ENCODE data around the gene GREB1. TPM values are rescaled to one million over a fixed set of nuclear protein-coding genes. Genes with fewer than 3 reads are reported as not detected.

GREB1 gene
- total and polyA plus RNA-seq, 2 of the 13 experiments (the other 11 are each of a cell fraction or from before 2014, with no cell fraction given) = 31.3 to 61.2 TPM

DNA sequence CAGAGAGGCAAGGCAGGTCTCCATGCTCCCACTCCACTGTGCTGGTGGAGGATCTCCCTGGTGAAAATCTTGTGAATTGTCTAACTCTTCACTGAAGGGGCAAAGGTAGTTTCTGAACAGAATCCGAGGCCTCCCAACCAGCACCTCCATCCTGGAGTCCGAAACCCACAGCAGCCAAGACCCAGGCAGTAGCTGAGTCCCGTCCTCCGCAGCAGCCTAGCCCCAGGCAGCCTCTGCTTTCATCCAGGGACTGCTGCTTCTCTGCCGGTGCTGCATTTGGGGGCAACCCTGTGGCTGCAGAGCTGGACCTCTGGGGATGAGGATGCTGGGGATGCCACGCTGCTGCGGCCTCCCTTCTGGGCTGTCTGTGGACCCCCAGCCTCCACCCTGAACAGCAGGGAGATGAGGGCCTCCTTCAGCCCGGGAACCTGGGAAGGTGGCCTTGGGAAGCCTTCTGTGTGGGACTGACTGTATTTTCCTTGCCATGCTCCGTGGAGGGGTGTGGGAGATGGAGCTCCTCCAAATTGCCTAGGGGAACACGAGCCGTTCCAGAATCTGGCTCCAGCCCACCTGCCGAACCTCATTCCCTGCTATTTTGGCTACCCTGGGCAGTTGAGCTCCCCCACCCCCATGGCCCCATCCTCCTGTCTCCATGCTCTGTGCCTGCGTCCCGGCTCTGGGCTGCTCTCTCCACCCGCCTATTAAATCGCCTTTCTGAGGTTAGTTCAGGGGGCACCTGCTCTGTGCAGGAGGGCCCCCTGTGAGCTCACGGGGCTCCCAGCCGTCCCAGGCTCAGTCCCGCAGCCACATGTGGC, 48.2 kb downstream of the GREB1 start (continued):
- TF ChIP-seq U2AF1 (optimal IDR thresholded peaks at IDR 0.05; ENCODE audit: low read depth, low read length) (peak; percentile 23), CCDC6 (CRISPR knock-in tag; IDR thresholded peaks at IDR 0.05) (0 out of 2 replicates have a peak, but pooled peaks have one; percentile 16), AGO1 (IDR thresholded peaks at IDR 0.05; ENCODE audit: low read depth, low read length, poor library complexity, severe bottlenecking) (peak; percentile 36), POLR2G (IDR thresholded peaks at IDR 0.05; ENCODE audit: low read depth, low read length) (0 out of 2 replicates have a peak, but pooled peaks have one; percentile 1), NBN (conservative IDR thresholded peaks at IDR 0.05) (no peak), POLR2A (IDR thresholded peaks at IDR 0.05; ENCODE audit: insufficient read depth in 1 of 2, low read depth in 2 of 2, low read length in 2 of 2) (0 out of 4 replicates have a peak, but pooled peaks of 1 of the 2 experiments have one; percentile 22), MTERF4 (CRISPR knock-in tag; IDR thresholded peaks at IDR 0.05) (no peak), MTF1 (CRISPR knock-in tag; IDR thresholded peaks at IDR 0.05) (no peak), ZNF547 (CRISPR knock-in tag; IDR thresholded peaks at IDR 0.05) (0 out of 2 replicates have a peak, but pooled peaks have one; percentile 12), CSRNP2 (CRISPR knock-in tag; conservative IDR thresholded peaks at IDR 0.05; ENCODE audit: low read depth) (no peak), ZNF430 (CRISPR knock-in tag; IDR thresholded peaks at IDR 0.05) (0 out of 2 replicates have a peak, but pooled peaks have one; percentile 48), ZNF616 (CRISPR knock-in tag; IDR thresholded peaks at IDR 0.05; ENCODE audit: low read depth) (no peak)
- TF ChIP-seq, protein P1, sequence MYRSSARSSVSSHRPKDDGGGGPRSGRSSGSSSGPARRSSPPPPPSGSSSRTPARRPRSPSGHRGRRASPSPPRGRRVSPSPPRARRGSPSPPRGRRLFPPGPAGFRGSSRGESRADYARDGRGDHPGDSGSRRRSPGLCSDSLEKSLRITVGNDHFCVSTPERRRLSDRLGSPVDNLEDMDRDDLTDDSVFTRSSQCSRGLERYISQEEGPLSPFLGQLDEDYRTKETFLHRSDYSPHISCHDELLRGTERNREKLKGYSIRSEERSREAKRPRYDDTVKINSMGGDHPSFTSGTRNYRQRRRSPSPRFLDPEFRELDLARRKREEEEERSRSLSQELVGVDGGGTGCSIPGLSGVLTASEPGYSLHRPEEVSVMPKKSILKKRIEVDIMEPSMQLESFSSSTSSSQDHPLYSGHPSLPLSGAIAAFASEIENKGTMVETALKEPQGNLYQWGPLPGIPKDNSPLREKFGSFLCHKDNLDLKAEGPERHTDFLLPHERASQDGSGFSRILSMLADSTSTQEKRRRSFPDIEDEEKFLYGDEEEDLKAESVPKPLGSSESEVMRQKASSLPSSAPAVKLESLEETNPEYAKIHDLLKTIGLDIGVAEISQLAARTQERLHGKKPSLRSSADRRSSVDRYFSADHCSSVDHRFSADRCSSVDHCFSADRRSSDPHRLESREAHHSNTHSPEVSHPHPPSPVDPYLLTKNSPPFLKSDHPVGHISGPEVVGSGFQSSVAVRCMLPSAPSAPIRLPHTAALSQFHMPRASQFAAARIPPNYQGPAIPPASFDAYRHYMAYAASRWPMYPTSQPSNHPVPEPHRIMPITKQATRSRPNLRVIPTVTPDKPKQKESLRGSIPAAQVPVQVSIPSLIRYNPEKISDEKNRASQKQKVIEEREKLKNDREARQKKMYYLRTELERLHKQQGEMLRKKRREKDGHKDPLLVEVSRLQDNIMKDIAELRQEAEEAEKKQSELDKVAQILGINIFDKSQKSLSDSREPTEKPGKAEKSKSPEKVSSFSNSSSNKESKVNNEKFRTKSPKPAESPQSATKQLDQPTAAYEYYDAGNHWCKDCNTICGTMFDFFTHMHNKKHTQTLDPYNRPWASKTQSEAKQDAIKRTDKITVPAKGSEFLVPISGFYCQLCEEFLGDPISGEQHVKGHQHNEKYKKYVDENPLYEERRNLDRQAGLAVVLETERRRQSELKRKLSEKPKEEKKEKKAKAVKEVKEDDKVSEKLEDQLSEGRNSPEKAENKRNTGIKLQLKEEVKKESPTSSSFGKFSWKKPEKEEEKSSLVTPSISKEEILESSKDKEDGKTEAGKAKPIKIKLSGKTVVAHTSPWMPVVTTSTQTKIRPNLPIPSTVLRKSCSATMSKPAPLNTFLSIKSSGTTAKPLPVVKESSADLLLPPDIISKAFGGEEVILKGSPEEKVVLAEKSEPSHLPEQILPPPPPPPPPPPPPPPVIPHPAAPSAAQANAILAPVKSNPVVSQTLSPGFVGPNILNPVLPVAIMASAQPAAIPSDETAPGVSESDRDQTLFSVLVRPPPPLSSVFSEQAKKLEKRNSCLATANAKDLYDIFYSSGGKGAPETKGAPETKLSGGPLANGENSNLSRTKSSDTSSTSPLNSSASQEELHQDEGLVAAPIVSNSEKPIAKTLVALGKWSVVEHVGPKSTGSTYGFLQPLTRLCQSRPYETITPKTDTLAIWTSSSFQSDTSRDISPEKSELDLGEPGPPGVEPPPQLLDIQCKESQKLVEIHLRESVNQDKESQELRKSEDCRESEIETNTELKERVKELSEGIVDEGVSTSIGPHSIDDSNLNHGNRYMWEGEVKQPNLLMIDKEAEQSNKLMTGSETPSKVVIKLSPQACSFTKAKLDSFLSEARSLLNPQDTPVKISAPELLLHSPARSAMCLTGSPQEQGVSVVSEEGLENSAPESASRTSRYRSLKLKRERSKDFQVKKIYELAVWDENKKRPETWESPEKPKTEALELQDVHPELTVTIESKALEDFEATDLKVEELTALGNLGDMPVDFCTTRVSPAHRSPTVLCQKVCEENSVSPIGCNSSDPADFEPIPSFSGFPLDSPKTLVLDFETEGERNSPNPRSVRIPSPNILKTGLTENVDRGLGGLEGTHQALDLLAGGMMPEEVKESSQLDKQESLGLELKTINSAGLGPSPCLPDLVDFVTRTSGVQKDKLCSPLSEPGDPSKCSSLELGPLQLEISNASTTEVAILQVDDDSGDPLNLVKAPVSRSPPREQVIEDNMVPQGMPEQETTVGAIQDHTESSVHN (CRISPR knock-in tag; IDR thresholded peaks at IDR 0.05) = no peak
- TF ChIP-seq, protein P2, sequence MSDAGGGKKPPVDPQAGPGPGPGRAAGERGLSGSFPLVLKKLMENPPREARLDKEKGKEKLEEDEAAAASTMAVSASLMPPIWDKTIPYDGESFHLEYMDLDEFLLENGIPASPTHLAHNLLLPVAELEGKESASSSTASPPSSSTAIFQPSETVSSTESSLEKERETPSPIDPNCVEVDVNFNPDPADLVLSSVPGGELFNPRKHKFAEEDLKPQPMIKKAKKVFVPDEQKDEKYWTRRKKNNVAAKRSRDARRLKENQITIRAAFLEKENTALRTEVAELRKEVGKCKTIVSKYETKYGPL (CRISPR knock-in tag; IDR thresholded peaks at IDR 0.05) = no peak
- TF ChIP-seq, protein P3, sequence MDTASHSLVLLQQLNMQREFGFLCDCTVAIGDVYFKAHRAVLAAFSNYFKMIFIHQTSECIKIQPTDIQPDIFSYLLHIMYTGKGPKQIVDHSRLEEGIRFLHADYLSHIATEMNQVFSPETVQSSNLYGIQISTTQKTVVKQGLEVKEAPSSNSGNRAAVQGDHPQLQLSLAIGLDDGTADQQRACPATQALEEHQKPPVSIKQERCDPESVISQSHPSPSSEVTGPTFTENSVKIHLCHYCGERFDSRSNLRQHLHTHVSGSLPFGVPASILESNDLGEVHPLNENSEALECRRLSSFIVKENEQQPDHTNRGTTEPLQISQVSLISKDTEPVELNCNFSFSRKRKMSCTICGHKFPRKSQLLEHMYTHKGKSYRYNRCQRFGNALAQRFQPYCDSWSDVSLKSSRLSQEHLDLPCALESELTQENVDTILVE (CRISPR knock-in tag; IDR thresholded peaks at IDR 0.05) = no peak

Measured in HepG2 (cell line).